ENCODE measurements around the gene EFR3B.

- TF ChIP-seq CTCF (IDR thresholded peaks at IDR 0.05) (no peak), SMAD3 (CRISPR knock-in tag; IDR thresholded peaks at IDR 0.05; ENCODE audit: borderline replicate concordance) (no peak), RORB (CRISPR knock-in tag; IDR thresholded peaks at IDR 0.05) (no peak), RELA (CRISPR knock-in tag; IDR thresholded peaks at IDR 0.05; ENCODE audit: borderline replicate concordance) (no peak), NFYB (CRISPR knock-in tag; conservative IDR thresholded peaks at IDR 0.05; ENCODE audit: low read depth) (no peak)
Observed at GRCh38 chr2:25155401-25155800, 113.5 kb downstream of the EFR3B start.

Measured in WTC11 (cell line).